NCI-H2081 (cell line): ENCODE measurements around the gene GRM4.
A peak's percentile ranks its signal among the peaks of the same experiment; 100 is the strongest.

Experiments
- DNase-seq, 2 experiments: peaks; one replicate each; lab custom pipeline; 2025; lab: John Stamatoyannopoulos, UW

The GRM4 gene

DNA sequence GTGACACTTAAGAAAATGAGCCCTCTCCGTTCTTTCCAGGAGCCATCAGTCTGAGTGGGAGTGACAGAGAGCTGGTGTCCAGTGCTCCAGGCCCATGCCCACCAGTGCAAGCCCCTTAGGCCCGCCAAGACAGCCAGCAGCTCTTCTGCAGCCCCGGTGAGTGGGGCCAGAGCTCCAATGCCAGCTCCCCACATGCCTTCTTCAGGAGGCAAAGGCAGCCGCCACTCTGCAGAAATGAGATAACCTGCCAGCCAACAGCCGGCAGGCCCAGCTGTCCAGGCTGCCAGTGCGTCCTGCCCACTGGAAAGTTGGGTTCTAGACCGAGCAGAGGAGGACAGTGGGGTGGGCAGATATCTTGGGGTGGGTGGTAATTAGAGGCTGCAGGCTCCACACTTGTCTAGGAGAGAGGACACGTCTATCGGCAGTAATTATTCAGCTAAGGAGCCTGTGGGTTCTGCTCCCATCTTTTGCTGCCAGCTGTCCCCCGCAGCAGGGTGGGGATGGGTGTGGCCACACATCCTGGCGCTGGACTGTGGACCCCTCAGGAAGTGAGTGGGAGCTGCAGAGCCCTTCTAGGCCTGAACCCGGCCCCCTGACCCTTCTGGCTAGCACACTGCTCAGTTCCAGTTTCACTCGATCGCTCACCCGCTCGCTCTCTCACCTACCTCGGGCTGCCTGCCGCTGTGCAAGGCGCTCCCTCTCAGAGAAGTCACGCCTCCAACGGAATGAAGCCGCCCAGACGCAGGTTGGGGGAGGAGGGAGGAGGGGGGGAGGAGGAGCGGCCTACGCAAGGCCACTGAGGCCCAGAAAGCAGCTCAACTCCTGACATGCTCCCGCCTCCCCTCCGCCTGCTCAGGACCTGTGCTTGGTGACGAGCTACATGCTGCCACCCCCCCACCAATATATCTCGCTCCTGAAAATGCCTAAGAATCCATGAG lies 3.6 kb downstream of the GRM4 start:
- DNase-seq: no peak

DNA sequence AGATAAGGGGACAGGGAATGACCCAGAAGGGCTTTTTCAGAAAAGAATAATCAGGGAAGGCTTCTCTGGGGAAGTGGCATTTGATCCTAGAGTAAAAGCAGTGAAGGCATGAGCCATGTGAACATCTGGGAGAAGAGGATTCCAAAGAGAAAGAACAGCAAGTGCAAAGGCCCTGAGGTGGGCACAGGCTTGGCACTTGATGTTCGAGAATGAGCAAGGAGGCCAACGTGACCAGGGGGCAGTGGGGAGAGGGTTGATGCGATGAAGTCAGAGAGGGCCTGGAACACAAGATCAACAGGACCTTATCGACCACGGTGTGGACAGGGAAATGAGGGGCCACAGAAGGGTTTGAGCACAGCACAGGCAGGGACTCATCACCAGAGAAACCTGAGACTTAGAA lies 5.8 kb downstream of the GRM4 start:
- no peak for DNase-seq

DNA sequence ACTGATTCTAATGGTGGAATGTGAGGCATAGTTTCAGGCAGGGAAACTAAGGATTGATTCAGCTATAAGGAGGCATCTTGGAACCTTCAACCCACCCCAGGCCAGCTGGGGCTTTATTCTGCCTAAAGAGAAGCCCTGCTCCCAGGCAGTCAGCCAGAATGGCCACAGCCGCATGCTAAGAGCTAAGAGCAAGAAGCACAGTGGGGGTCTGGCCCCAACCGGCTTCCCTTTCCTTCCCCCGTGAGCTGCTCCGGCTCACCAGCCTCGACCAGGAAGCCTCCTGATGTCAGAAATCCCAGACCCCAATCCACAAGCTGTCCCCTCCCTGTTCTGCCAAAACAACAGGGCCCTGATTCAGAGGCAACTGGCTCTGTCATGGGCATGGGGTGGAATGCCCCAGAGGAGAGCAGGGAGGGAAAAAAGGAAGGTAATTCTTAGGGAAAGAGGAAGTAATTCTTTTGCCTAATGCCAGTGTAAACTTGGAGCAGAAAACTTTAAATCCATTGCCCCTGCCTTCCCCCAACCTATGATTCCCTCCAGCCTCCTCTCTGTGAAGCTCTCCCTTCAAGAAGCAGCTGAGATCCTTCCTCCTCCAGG lies 6.9 kb downstream of the GRM4 start:
- no peak for DNase-seq

DNA sequence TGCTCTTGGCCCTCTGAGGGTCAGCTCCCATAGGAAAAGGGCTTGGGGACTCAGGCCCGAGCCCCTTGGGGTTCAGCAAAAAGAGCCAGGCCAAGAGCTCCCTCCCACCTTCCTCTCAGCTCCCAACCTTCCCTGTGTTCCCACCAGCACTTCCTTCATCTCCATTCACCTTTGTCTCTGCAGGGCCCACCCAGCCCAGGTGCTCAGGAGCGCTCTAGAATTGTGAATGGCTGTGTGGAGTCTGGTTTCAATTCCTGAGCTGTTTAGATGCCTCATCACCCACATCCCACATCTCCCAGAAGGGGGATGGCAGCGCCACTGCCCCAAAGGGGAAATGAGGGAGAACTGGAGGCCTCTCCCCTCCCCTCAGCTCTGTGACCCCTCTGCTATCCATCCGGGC lies 7.7 kb downstream of the GRM4 start:
- no peak for DNase-seq

DNA sequence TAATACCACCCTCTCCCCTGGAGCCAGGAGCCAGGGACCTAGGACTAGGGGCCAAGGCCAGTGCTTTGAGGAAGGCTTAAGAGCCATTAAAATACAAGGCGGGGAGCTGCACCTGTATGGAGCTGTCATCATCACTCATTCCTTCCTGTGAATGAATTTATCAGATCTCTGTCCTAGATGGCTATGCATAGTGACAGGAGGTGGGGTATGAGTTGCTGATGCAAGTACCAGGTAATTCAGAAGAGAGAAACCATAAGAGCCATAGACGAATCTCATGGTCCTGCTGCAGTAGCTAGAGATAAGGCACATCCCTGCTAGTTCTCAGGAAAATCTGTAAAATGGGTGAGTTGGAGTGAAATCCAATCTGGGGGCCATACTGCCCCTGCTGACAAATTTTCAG lies 10.3 kb downstream of the GRM4 start:
- no peak for DNase-seq

DNA sequence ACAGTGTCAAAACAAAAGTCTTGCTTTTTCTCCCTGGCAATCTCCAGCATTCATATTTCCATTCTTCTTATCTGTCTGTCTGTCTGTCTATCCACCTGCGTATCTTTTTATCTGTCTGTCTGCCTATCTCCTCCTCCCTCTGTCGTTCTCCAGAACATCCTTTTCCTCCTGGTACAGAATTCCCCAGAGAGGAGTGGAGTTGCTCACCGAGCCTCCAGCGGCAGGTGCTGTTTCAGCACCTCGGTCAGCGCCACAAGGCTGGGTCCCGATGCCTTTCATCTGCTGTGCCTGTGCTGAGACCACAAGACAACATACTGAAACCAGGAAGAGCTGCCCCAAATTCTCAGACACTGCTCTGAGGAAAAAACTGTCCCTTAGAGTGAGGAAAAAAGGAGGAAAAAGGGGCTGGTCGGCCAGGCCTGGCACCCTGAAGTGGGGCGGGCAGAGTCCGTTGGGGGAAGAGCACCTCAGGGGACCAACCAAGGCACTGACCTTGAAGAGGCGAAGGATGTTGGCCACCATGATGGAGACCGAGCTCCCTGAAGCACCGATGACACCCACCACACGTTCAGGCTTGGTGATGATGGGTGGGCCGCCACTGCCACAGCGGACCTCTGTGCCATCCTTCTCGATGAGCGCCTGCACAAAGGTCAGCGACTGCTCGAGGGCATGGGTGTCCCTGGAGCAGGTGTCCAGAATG lies 13.3 kb downstream of the GRM4 start:
- no peak for DNase-seq

DNA sequence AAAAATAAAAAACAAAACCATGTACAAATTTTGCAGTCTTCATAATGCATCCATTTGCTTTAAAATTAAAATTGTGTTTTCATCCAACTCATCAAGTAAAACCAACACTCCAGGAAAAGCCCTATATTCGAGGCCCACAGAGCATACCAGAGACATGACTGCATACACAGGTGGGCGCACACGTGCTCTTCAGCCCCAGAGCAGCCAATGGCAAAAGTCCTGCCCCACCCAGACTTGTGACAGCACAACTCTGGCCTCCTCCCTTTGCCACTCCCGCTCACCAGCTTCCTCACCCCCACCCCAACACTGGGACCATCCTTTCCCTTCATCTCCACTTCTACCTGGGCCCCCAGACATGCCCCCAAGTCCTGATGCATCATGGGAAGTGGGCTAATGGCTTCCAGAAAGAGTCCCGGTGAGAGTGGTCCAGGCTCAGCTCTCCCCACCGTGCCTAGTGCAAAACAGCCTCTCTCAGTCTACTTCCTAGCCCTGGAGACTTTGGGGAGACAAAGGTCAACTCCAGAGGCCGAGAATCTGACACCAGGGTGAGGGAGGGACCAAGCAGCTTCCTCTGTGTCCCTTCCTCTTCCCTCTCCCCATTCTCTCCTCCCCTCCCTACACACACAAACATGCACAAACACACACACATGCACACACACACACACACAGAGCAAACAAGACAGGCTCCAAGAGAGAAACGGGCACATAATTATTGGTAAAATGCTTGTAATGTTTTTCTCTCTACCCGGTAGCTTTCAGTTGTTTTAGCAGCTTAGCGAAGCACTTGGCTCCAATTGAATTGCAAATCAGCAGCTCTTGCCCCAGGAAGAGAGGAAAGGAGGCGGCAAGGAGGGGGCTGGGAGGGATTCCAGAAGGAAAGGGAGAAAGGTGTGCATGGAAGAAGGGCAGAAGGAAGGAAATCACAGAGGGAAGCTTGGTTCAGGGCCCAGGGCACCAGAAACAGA lies 14.3 kb downstream of the GRM4 start:
- peak in 1 of 2 experiments; percentile 26 for DNase-seq

DNA sequence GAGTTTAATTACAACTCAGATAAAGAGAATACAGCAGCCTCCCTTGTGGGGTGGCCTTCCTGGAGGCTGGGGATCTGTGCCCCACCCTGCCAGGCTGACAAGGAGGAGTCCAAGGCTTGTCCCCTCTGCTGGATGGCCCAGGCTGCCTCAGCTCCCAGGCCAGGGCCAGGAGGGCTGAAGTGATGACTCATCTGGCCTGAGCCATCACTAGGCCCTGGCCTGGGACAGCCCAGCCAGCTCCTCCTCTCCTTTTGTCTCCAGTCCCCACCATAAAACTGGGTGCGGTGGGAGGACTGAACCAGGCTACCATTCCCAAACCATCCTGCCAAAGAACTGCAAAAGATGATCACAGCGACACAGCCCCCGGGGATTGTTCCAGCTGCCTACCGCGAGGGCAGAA lies 15.0 kb downstream of the GRM4 start:
- DNase-seq: no peak

DNA sequence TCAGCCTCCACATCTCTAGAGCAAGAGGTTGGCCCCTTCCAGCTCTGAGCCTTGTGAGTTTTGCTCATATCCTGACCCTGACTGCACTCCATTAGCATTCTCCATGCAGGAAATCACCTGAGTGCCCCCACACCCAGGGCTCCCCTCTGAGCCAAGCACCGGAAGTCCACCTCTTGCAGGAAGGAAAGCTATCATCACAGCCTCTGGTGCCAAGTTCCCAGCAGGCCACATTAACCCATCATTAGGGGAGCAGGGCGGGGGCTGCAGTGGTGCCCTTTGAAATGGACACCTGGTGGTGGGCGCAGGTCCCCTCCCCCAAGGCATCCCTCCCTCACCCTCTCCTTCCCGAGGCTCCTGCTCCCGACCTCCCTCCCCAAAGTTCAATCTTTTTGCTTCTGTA lies 16.1 kb downstream of the GRM4 start:
- peak in 1 of 2 experiments; percentile 56 for DNase-seq

DNA sequence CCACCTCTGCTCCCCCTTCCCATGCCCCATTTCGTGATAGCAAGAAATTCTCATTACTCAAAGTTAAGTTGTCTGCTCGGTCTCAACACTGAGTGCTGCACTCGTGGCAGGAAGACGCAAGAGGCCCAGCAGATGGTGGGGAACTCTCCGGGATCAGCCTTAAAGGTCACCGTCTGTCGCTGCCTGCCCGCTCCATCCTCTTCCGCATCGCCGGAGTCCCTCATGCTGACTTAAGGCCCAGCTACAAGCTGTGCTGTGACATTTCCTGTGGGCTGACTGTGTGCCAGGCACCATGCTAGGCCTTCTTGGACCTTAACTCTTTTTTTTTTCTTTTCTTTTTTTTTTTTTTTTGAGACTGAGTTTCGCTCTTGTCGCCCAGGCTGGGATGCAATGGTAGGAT lies 17.8 kb downstream of the GRM4 start:
- DNase-seq: no peak

DNA sequence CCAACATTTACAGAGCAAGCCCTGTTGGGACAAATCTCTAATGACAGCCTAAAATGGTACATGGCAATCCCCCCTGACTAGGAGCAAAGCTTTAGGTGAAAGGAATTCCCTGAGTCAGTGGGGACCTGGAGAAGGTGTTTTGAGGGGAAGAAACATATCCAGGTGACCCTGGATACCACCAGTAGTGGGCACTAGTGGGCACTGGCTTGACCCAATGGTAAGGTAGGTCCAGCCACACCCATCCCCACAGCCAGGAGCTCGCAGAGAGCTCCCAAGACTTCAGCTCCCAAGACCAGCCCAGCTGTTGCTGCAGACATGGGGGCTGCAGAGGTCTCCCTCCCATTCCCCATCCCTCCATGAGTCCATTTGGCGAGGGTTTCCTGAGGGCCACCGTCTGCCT lies 19.5 kb downstream of the GRM4 start:
- no peak for DNase-seq

DNA sequence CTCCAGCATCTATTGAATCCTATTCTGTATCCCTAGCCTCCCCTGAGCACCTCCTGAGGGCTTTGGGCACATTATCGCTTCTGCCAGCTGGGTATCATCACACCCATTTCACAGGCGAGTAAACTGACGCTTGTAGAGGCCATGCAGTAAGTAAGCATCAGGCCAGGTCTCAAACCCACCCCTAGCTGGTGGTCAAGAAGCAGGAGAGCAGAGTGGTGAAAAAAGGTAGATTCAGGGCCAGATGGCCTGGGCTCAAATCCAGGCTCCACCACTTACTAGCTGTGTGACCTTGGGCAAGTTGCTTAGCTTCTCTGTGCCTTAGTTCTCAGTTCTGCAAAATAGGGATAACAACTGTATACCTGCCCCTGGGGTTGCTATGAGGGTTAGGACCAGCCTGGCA lies 19.9 kb downstream of the GRM4 start:
- DNase-seq: no peak

DNA sequence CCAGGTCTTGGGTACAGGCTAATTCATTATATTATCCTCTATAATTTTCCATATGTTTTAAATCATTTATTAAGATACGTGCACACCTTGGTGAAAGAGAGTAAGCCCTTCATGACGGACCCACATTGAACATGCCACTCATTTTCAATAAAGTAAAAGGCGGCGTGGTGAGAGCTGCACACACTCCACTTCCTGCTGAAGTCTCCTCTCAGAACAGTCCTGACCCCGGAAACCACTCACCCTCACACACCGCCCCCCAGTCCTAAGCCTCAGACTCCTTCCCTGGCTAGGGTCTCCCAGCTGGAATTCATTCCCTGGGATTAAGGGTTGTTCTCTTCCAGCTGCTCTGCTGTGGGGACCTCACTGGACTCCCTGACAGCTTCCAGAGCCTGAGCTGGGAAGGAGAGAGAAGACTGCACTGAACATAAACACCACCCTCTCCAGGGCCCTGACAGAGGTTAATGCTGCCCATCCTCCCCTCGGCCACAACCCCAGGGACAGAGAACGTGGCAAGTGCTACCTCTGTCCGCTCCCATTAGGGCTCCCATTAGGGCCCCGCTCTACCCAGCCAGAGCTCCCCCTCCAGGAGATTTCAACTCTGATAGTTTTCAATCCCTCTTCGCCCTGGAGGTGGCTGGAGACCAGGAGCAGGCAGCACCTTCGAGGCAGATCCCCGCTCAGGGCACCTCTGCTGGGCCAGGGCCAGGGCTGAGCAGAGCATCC lies 24.8 kb downstream of the GRM4 start:
- DNase-seq: no peak

DNA sequence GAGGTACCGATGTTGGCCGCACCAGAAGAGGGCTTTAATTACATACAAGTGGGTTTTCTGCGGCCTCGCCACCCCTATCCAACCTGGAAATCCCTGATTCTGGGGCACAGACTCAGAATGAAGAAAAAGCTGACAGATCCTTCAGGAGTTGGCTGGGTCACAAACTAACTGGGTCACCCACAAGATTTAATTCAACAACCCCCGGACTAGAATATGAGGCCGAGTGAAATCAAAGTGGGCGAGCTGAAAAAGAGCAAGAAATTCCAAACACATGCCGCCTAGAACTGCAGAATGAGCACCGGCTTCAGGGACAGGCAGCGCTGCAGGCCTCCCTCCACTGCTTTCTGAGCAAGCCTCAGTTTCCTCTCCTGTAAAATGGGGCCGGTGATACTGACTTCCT lies 30.0 kb downstream of the GRM4 start:
- DNase-seq: no peak

DNA sequence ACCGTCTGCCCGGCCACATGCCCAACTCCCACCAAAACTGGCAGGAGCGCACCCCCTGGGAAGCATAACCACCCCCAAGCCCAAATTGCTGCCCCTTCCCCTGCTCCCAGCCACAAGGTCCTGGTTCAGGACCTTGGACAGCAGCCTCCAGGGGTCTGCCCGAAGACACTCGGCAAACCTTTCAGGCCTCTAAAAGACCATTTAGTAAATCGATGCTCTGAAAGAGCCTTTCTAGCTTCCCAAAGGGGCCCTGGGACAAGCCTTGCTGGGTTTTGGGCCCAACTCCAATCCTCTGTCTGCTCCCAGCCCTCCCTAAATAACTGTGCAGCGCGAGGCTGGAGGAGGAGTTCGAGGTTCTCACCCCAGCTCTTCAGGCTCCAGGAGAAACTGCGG lies 30.5 kb downstream of the GRM4 start:
- no peak for DNase-seq

DNA sequence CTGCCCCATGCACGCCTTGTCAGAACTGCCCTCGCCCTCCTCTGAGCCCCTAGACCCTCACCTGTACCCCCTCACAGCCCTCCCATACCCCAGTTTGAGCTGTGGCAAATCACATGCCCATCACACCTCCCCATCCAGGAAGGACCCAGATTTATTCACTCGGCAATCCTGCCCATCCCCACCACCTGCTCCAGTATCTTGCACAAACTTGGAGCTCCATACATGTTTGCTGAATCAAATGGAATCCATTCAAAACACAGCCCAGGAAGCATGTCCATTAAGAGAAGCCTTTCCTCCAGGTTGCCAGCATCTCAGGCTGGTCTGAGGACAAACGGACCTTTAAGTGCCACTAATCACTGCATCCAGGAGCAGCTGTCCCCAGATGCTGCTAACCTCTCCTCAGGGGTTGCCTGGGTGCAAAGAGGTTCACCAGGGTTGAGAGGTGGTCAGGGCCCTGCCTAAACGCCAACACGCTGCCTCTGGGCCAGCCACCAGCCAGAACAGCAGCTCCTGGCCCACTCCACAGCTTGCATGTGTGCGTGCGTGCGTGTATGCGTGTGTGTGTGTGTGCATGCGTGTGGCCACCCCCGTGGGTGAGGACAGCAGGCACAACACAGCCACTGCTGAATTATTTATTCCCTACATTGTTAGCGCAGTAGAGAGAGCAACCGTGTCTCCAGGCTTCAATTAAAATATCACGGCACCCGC lies 31.0 kb downstream of the GRM4 start:
- no peak for DNase-seq

DNA sequence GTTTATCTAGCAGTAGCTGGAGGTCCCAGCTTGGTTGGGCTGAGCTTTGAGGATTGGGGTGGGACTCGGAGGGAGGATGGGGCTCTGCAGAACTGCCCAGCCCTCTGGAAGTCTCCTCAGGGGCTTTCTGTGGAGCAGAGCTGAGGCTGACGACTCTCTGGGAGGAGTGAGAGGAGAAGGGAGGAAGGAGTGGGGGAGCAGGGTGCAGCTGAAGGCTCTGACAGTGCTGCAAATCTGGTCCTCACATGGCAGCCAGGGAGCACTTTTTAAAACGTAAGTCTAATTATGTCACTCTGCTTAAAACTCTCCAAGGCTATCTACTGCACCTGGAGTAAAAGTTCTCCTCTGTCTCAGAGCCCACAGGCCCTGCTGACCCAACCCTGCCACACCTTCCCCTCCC lies 32.4 kb downstream of the GRM4 start:
- no peak for DNase-seq

DNA sequence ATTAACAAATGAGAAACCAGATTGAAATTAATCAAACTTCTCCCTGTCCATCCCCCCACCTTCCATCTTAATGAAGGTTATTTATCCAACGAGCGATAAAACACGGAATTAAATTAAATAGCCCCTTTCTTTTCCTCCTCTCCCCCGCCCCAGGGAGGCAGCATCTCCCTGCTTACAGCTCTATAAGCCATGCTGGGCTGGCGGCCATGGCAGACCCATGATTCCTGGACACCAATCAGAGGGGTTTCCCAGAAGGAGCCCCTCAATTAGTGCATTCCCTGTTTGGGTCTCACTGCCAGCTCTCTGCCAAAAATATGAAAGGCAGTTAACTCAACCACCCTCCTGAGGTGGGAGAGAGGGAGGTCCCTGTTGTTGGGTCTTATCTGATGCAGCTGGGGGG lies 33.8 kb downstream of the GRM4 start:
- no peak for DNase-seq

DNA sequence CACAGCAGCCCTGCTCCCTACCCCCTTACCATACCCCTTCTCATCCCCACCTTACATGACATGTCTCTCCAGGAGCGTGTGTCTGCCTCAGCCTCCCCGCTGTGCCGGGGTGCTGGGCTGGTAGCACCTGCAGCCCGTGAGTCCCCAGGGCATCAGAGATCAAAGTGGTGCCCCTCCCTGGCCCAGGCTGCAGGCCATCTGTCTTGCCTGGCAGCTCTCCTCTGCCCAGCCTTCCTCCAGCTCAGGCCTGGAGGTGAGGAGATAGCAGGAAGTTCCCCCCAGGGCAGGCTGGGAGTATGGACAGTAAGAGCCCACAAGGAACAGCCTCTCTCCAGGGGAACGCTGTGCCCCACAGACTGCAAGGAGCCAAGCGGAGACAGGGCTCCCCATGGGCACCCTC lies 35.3 kb downstream of the GRM4 start:
- no peak for DNase-seq

DNA sequence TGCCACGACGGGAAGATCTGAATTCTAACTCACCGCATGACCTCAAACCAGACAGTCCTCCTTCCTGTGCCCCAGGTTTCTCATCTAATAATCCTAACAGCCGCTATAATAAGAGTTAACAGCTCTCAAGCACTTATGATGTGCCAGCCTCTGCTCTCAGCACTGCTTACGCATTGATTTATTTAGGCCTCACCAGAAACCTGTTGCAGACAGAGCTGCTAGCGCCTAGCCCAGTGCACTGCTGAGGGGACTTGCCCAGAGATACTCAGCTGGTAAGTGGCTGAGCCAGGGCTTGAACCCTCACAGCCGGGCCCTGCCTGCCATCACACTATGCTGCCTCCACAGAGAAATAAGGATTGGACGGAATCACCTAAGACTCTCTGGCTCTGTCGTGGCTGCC lies 37.7 kb downstream of the GRM4 start:
- DNase-seq: peak in 1 of 2 experiments; percentile 14

DNA sequence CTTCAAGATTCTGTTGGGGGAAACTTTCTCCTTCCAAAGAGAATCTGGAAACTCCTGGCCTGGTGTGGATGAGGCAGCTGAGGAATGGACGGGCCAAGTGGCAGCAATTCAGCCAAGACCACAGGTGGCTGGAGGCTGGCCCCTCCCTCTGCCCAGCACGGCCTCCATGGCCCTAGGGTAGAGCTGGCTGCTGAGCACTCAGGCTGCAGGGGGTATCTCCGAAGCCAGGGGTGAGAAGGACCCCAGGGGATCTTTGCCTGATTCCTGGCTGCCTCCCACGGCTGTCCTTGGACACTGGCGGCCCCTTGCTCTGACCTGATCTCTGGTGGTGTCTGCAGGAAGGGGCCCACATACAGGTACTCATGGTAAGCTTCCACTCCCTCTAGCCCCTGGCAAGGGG lies 39.0 kb downstream of the GRM4 start:
- DNase-seq: no peak
